Common myeloid progenitor, CD34-positive (primary cell): Measurements from ENCODE around the gene MRPL20.

Experiments used
- CTCF ChIA-PET: fragments of 350-600 bp; sonication (Branson Sonifier 250); formaldehyde crosslinking; loops from one replicate; lab custom pipeline; 2021; ENCODE audit warnings: antibody characterized with exemption; lab: Charles Lee
- POLR2A ChIA-PET: fragments of 350-600 bp; sonication (Branson Sonifier 250); formaldehyde crosslinking; loops from one replicate; lab custom pipeline; 2021; ENCODE audit warnings: antibody characterized with exemption; lab: Charles Lee
- DNase-seq, 3 donors: peaks; one replicate each; pipeline versions ENCODE4 v3.0.0 to v3.0.0-alpha.2; 2013
- H3K27ac ChIP-seq, 2 experiments: 1 replicate in 1 of 2; 2 replicates in 1 of 2; pipeline ENCODE4 v1.7.0; 2013; ENCODE audit warnings: inconsistent platforms in 2 of 2, low read length in 2 of 2, mild to moderate bottlenecking in 2 of 2, low read depth in 1 of 2, moderate library complexity in 1 of 2; ENCODE audit not compliant: severe bottlenecking in 2 of 2, insufficient read depth in 1 of 2, poor library complexity in 1 of 2
- H3K27me3 ChIP-seq, 5 experiments: replicated peaks in 2 of 5; 1 replicate in 3 of 5; 2 replicates in 2 of 5; pipeline versions ENCODE4 v1.6.1 to v1.7.0; 2013; ENCODE audit warnings: low read length in 4 of 5, mild to moderate bottlenecking in 2 of 5, moderate library complexity in 2 of 5, inconsistent platforms in 1 of 5; ENCODE audit not compliant: insufficient read depth in 5 of 5, control insufficient read depth in 4 of 5
- H3K36me3 ChIP-seq, 4 experiments: 1 replicate in 2 of 4; 2 replicates in 2 of 4; pipeline versions ENCODE4 v1.6.1 to v1.7.0; 2013; ENCODE audit warnings: low read length in 3 of 4, control low read depth in 1 of 4, mild to moderate bottlenecking in 1 of 4; ENCODE audit not compliant: control insufficient read depth in 4 of 4, insufficient read depth in 4 of 4
- H3K4me1 ChIP-seq, 4 experiments: 1 replicate in 3 of 4; 2 replicates in 1 of 4; pipeline versions ENCODE4 v1.6.1 to v1.7.1; 2013; ENCODE audit warnings: low read length in 3 of 4, mild to moderate bottlenecking in 3 of 4, control low read depth in 1 of 4, inconsistent platforms in 1 of 4, moderate library complexity in 1 of 4; ENCODE audit not compliant: control insufficient read depth in 4 of 4, insufficient read depth in 4 of 4; ENCODE audit errors: control extremely low read depth in 1 of 4
- H3K4me3 ChIP-seq, 7 experiments: 1 replicate in 4 of 7; 2 replicates in 3 of 7; pipeline versions ENCODE4 v1.5.1 to v1.7.0; 2013; ENCODE audit warnings: mild to moderate bottlenecking in 7 of 7, low read length in 6 of 7, moderate library complexity in 6 of 7, inconsistent platforms in 2 of 7, low read depth in 2 of 7, control low read depth in 1 of 7; ENCODE audit not compliant: insufficient read depth in 4 of 7, control insufficient read depth in 1 of 7; ENCODE audit errors: extremely low read depth in 1 of 7
- H3K9me3 ChIP-seq, 5 experiments: 1 replicate in 4 of 5; 2 replicates in 1 of 5; pipeline versions ENCODE4 v1.6.1 to v1.7.1; 2013; ENCODE audit warnings: low read length in 4 of 5, mild to moderate bottlenecking in 2 of 5, inconsistent platforms in 1 of 5, low read depth in 1 of 5, moderate library complexity in 1 of 5; ENCODE audit not compliant: control insufficient read depth in 4 of 5, insufficient read depth in 2 of 5; ENCODE audit errors: control extremely low read depth in 1 of 5
- WGBS: methylation state at CpG from one replicate; pipeline ENCODE4 v1.1.5; 2013; ENCODE audit not compliant: insufficient coverage; 5-methylcytosine and 5-hydroxymethylcytosine counted together

MRPL20 gene

DNA sequence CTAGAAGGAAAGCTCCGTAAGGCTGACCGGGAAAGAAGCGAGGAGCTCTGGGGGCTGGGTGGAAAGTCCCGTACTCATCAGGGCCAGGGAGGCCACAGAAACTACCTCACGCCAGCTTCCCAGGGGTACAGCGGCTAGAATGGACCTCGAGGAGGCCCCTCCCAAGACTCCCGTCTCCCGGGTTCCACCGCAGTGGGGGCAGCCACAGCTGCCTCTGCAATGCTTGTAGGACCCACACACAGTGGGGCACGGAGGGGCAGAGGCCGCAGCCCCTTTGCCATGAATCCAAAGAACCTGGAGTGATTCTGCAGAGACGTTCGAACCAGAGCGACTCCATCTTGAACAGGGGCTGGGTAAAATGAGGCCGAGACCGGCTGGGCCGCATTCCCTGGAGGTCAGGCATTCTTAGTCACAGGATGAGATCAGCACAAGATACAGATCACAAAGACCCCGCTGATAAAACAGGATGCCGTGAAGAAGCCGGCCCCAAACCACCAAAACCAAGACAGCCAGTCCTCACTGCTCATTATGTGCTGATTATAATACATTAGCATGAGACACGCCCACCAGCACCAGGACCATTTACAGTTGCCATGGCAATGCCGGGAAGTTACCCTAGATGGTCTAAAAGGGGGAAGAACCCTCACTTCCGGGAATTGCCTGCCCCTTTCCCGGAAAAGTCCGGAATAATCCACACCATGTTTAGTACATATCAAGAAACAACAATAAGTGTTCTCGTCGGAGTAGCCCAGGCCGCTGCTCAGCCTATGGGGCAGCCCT, 15.6 kb upstream of the MRPL20 start:
- ChIA-PET CTCF (no interaction called here), POLR2A (no interaction called here)
- Histone ChIP-seq H3K36me3 (no peaks in the 10 kb centered on the region), H3K27me3 (peaks cover 0 to 17% (median 0%) of the 10 kb centered on the region in 5 experiments), H3K27ac (no peak overlapping the region), H3K9me3 (no peaks in the 10 kb centered on the region), H3K4me1 (peaks cover 0 to 26% (median 12%) of the 10 kb centered on the region in 4 experiments), H3K4me3 (no peak overlapping the region)
- WGBS = 83% methylated on average over 13 of the region's 29 CpGs
- DNase-seq = no peak

DNA sequence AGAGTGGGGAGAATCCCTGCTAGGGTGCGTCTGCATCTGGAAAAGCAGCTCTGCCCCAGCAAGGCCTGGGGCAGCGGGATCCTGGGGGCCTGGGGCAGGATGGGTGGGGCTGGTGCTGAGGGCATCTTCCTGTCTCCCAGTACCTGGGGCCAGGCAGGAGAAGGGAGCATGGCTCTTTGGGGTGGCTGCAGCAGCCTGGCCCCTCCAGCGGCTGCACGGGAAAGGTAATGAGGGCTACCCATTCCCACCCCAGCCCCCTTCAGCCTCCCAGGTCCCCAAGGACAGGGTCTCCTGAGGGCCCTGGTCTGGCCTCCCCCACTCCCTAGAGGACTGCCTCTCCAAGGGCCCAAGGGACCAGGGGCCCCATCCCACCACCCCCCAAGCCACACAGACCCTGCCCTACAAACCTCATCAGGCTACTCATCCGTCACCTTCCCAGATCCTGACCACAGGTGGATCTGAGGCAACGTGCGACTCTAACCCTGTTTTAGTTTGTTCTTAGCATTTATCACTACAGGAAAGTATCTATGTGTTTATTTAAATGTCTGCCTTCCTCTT, 14.9 kb upstream of the MRPL20 start:
- ChIA-PET POLR2A (no interaction called here), CTCF (no interaction called here)
- no peak overlapping the region for H3K4me3 ChIP-seq
- WGBS = 100% methylated on average over 1 of the region's 7 CpGs
- peaks cover 0 to 24% (median 12%) of the 10 kb centered on the region in 4 experiments for H3K4me1 ChIP-seq
- H3K27ac ChIP-seq = no peak overlapping the region
- no peaks in the 10 kb centered on the region for H3K9me3 ChIP-seq
- no peaks in the 10 kb centered on the region for H3K36me3 ChIP-seq
- H3K27me3 ChIP-seq = peaks cover 0 to 17% (median 0%) of the 10 kb centered on the region in 5 experiments
- DNase-seq = no peak

DNA sequence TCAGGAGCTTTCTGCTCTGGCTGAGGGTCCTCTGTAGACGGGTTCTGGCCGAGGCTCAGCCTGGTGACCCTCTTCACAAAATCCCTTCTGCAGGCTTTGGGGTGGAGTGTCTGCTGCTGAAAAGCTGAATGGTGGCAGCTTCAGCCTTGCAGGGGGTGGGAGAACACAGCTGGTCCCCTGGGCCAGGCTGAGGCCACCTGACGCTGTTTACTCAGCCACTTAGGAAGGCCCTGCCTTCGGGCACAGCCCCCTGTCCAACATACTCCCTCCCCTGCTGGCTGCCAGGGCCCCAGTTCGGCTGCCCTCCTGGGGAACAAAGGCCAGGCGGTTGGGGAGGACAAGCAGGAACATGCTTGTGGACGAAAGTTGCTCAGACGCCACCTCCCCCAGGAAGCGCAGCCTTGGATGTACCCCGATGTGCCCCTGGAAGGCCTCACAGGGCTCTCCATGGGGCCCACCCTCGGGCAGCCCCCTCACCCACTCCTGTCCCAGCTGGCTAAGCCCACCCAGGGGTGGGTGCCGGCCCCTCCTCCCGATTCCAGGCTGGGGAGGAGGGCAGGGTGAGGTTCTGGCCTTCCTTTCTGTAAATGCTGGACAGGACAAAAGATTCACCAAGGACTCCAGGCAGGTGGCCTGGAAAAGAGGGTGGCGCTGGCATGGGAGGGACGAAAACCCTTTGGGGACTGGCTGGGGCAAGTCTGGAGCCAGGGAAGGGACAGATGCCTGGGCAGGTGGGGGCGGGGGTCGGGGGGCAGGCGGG, 14.2 kb upstream of the MRPL20 start, which contains the start of gene ANKRD65:
Gene ANKRD65 (minus strand): TSS at position 130 of the 760 bp plus-strand sequence. CDS start 271 bp downstream, outside the sequence.
- ChIA-PET CTCF (interaction anchor here (0.6 to 2.2 kb wide), 3 partner anchors 9 to 152 kb away, joined by 3 to 9 read pairs (median 3); no protein-coding TSS in a partner anchor), POLR2A (interaction anchor here (1.7 kb wide), 1 partner anchor 14 kb away, joined by 4 read pairs; the partner anchor contains the start of gene MRPL20)
- Histone ChIP-seq H3K4me3 (peak within 1 kb of the TSS in 2 of 7 experiments; percentile 32 to 64), H3K27ac (no peak within 1 kb of the TSS), H3K27me3 (peaks cover 0 to 17% (median 0%) of the 10 kb centered on the region in 5 experiments), H3K36me3 (no peaks in the 10 kb centered on the region), H3K9me3 (no peaks in the 10 kb centered on the region), H3K4me1 (peaks cover 0 to 18% (median 10%) of the 10 kb centered on the region in 4 experiments)
- no peak for DNase-seq
- 93% methylated on average over 12 of the region's 18 CpGs for WGBS

DNA sequence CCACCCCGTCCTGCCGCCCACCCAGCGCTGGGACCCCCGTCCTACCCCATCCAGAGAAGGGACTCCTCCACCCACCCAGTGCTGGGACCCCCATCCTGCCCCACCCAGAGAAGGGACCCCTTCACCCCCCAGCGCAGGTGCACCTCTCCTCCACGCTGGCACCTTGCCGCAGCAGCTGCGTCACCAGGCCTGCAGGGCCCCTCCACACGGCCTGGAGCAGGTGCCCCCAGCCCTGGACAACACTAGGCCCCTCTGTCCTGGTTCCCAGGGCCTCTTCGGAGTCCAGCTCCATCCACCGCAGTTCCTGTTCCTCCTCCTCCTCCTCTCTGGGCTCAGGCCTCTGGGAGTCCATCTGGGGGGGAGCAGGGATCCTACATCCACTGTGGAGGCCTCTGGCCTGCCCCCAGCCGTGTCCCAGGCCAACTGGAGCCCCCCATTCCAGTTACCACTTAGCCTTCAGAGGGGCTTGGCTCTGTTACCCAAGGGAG, 13.6 kb upstream of the MRPL20 start:
- ChIA-PET CTCF (interaction anchor here (0.6 to 2.2 kb wide), 6 partner anchors 9 to 153 kb away, joined by 3 to 9 read pairs (median 3); no protein-coding TSS in a partner anchor), POLR2A (interaction anchor here (1.7 kb wide), 1 partner anchor 13 kb away, joined by 4 read pairs; the partner anchor contains the start of gene MRPL20)
- 90% methylated on average over 8 of the region's 12 CpGs for WGBS
- Histone ChIP-seq H3K27ac (no peak overlapping the region), H3K4me3 (peak overlapping the region in 1 of 7 experiments; percentile 10), H3K9me3 (no peaks in the 10 kb centered on the region), H3K27me3 (peaks cover 0 to 17% (median 0%) of the 10 kb centered on the region in 5 experiments), H3K4me1 (peaks cover 0 to 12% (median 5%) of the 10 kb centered on the region in 4 experiments), H3K36me3 (no peaks in the 10 kb centered on the region)
- no peak for DNase-seq

DNA sequence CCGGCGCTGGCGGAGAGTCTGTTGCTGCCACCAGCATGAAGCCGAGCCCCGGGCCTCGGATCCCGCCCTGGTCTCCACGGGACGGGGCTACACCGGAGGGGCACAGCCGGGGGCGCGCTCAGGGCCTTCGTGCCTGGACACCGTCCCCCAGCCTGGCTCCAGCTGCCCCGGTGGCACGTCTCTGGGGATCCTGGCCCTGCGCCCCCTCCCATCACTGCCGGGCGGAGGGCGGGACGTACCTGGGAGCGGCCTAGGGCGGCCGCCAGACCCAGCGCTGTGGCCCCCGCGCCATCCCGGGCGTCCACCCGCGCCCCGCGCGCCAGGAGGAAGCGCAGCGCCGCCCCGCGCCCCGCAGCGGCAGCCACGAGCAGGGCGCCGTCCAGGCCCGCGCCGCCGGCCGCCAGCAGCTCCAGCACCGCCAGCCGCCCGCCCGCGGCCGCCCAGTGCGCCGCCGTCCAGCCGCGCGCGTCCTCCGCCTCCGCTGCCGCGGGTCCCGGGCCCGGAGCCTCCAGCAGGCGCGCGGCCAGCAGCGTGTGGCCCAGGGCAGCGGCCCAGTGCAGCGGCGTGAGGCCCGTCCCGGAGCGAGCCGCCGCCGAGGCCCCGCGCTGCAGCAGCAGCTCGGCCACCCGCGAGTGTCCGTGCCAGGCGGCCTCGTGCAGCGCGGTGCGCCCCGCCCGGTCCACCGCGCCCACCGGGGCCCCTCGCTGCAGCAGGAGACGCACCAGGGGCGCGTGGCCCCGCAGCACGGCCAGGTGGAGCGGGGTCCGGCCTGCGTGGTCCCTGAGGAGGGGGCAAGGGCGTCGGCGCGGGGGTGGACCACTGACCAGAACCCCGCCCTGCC, 12.9 kb upstream of the MRPL20 start:
- Histone ChIP-seq H3K27me3 (peaks cover 0 to 17% (median 0%) of the 10 kb centered on the region in 5 experiments), H3K4me3 (peak overlapping the region in 3 of 7 experiments; percentile 32 to 64 (median 59)), H3K36me3 (no peaks in the 10 kb centered on the region), H3K4me1 (peaks cover 0 to 12% (median 5%) of the 10 kb centered on the region in 4 experiments), H3K9me3 (no peaks in the 10 kb centered on the region), H3K27ac (no peak overlapping the region)
- peak in 1 of 3 donors; percentile 48 for DNase-seq
- ChIA-PET POLR2A (interaction anchor here (1.7 kb wide), 1 partner anchor 13 kb away, joined by 4 read pairs; the partner anchor contains the start of gene MRPL20), CTCF (interaction anchor here (1.0 to 2.2 kb wide), 5 partner anchors 10 to 49 kb away, joined by 3 to 9 read pairs (median 3); no protein-coding TSS in a partner anchor)
- 7% methylated on average over 94 of the region's 112 CpGs for WGBS

GRCh38 chr1:1419363-1419812, 12.3 kb upstream of the MRPL20 start:
- H3K9me3 ChIP-seq = no peaks in the 10 kb centered on the region
- peaks cover 0 to 17% (median 0%) of the 10 kb centered on the region in 5 experiments for H3K27me3 ChIP-seq
- no peak overlapping the region for H3K27ac ChIP-seq
- ChIA-PET CTCF (interaction anchor here (1.2 to 2.2 kb wide), 4 partner anchors 11 to 22 kb away, joined by 3 to 9 read pairs (median 6); partner anchors contain the start of gene MRPL20), POLR2A (no interaction called here)
- no peak for DNase-seq
- H3K4me1 ChIP-seq = peaks cover 0 to 12% (median 5%) of the 10 kb centered on the region in 4 experiments
- H3K36me3 ChIP-seq = no peaks in the 10 kb centered on the region
- H3K4me3 ChIP-seq = peak overlapping the region in 1 of 7 experiments; percentile 64
- 91% methylated on average over 15 of the region's 21 CpGs for WGBS
